HG02943 (cell line): Measurements from ENCODE around the gene GCK.

Experiments used
- ATAC-seq: cut with Tn5 transposase; IDR thresholded peaks from one replicate; pipeline ENCODE4 v1.9.1; 2021; ENCODE audit warnings: mild to moderate bottlenecking, low read depth, moderate library complexity; ENCODE audit not compliant: unreplicated experiment

The GCK gene

DNA sequence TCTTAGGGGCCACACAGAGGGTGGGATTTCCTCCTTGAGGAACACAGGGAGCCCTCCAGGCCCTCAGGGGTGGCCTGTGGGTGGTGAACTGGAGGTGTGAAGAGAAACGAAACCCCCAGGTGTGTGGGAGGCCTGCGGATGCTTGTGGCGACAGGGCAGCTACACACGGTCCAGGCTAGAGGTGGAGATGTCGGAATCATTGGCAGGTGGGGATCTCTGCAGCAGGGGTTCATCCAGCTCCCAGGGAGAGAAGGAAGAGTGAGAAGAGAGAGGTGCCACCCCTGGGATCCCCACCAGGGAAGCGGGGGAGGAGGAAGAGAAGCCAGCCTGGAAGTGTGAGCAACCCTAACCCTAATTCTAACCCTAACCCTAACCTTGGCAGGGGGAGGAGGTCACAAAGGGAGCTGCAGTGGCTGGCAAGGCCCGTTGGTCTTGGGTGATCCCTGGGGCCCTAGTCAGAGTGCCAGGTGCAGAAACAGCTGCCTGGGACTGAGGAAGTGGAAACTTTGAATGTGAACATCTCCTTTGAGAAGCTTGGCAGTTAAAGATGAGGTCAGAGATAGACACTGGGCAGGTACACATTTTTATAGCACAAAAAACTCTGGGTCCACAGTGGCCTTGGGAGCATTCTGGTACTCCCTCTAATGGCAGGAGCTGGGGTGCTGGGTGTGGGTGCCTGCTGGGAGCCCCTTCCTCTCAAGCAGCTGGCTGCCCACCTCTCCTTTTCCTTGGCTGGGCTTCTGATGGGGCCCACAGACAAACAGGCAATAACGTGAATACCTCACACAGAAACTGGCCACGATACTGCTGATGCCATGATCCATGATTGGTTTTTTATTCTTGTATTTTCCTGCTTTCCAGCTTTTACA, 91.9 kb downstream of the GCK start:
- ATAC-seq, result no peak

GRCh38 chr7:44096326-44096881, 92.8 kb downstream of the GCK start:
- no peak for ATAC-seq

GRCh38 chr7:44095781-44096180, 93.5 kb downstream of the GCK start:
- no peak for ATAC-seq

DNA sequence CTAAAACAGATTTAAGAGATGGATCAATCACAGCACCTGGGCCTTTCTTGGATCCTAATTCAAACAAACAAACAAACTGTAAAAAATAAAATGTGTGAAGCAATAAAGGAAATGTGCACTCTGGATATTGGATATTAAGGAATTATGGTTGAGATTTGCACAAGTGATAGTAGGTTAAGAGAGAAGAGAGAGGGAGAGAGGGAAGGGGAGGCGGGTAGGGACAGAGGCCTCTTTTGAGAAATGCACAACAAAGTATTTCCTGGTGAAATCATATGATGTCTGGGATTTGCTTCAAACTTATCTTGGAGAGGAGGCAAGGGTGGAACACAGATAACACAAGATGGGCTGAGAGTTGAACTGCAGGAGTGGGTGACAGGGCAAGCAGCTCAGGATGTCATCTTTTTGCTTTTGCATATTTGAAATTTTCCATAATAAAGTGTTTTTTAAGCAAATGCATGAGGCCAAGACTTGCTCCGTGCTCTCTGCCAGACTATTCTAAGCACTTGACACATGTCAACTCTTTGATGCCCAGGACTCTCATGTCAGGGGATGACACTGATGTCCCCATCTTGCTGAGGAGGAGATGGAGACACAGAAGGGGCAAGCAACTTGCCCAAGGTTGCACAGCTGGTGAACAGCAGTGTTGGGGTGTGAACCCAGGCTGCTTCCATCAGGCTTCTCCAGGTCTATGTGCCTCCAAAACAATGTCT, 94.2 kb downstream of the GCK start:
- no peak for ATAC-seq

DNA sequence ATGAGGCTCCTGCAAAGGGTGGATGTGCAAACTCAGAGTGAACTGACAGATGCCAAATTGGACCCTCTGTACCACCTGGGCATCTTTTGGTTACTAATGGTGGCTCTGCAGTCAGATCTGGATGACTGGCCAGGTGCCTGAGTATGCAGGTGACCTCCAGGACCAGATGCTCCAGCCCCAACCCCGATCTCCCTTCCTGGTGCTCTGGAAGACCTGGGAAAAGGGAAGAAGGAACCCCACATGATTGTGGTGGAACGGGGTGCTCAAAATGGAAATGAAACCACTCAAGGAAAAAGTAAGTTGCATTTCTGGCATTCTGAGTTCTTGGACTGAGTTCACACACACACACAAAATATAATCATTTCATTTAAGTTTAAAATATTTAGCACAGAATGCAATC, 94.9 kb downstream of the GCK start:
- no peak for ATAC-seq
